KG1 (cell line): ENCODE data around the gene EPHA5.

Experiments used
- DNase-seq: peaks from one replicate; lab custom pipeline; 2025; lab: John Stamatoyannopoulos, UW

EPHA5 gene

GRCh38 chr4:65495439-65495838 lies 174.8 kb downstream of the EPHA5 start:
- DNase-seq: no peak

- no peak for DNase-seq
These were observed 187.9 kb downstream of the EPHA5 start for GRCh38 chr4:65482410-65482809.

- no peak for DNase-seq
These were observed 197.8 kb downstream of the EPHA5 start for GRCh38 chr4:65472531-65472930.

- no peak for DNase-seq
These were observed 203.1 kb downstream of the EPHA5 start for GRCh38 chr4:65467068-65467680.

- no peak for DNase-seq
These were observed 208.5 kb downstream of the EPHA5 start for GRCh38 chr4:65461781-65462180.

- DNase-seq: no peak
These were observed 213.3 kb downstream of the EPHA5 start for GRCh38 chr4:65457011-65457410.

GRCh38 chr4:65456579-65456978 lies 213.7 kb downstream of the EPHA5 start:
- DNase-seq: no peak

- DNase-seq: no peak
These were observed 216.9 kb downstream of the EPHA5 start for GRCh38 chr4:65453398-65453797.

- no peak for DNase-seq
These were observed 219.4 kb downstream of the EPHA5 start for GRCh38 chr4:65450899-65451298.

- no peak for DNase-seq
These were observed 233.2 kb downstream of the EPHA5 start for GRCh38 chr4:65437102-65437501.

- no peak for DNase-seq
These were observed 248.2 kb downstream of the EPHA5 start for GRCh38 chr4:65422109-65422508.

- DNase-seq: no peak
These were observed 250.3 kb downstream of the EPHA5 start for GRCh38 chr4:65420036-65420435.

- no peak for DNase-seq
These were observed 253.4 kb downstream of the EPHA5 start for GRCh38 chr4:65416891-65417290.

- no peak for DNase-seq
These were observed 262.8 kb downstream of the EPHA5 start for GRCh38 chr4:65407483-65407882.

GRCh38 chr4:65401083-65401482 lies 269.2 kb downstream of the EPHA5 start:
- DNase-seq: no peak

GRCh38 chr4:65399084-65399483 lies 271.2 kb downstream of the EPHA5 start:
- no peak for DNase-seq

GRCh38 chr4:65393078-65393477 lies 277.2 kb downstream of the EPHA5 start:
- DNase-seq: no peak

GRCh38 chr4:65392488-65392887 lies 277.8 kb downstream of the EPHA5 start:
- no peak for DNase-seq

- DNase-seq: no peak
These were observed 278.5 kb downstream of the EPHA5 start for GRCh38 chr4:65391814-65392213.

GRCh38 chr4:65391382-65391781 lies 278.9 kb downstream of the EPHA5 start:
- no peak for DNase-seq

GRCh38 chr4:65386927-65387326 lies 283.4 kb downstream of the EPHA5 start:
- DNase-seq: no peak

- no peak for DNase-seq
These were observed 286.5 kb downstream of the EPHA5 start for GRCh38 chr4:65383589-65384305.

- no peak for DNase-seq
These were observed 288.6 kb downstream of the EPHA5 start for GRCh38 chr4:65381648-65382047.

- no peak for DNase-seq
These were observed 299.6 kb downstream of the EPHA5 start for GRCh38 chr4:65370709-65371108.
